Measurements from ENCODE around the gene GRPEL1. TPM values are rescaled to one million over a fixed set of nuclear protein-coding genes. Genes with fewer than 3 reads are reported as not detected.

GRPEL1 gene
- total and polyA plus RNA-seq, 10 of the 15 experiments (the other 5 are each of a cell fraction or from before 2014, with no cell fraction given), result 30.8 to 119 (median 67.6) TPM

DNA sequence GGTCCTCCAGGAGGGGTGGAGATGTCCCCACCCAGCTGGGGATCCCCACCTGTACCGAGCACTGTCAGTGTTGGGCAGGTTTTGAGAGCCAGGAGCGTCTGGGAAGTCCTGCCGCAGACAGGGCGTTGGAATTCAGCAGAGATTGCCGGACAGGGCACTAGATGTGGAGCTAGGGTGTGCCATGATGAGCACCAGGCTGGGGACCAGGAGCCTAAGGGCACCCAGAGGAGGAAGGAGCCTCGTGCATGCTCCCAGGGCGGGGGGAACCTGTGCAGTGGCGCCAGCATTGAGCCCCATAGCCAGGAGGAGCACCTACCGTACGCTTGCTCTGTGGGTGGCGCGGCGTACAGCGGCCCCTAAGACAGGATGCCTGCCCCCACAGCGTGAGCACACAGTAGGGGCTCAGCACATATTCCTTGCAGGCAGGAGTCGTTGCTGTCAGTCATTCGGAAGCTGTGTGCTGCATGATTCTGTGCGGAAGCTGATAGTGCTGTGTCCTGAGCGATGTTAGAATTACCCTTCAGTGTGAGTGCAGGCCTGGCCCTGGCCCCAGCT lies 43.5 kb downstream of the GRPEL1 start (continued):
- TF ChIP-seq, protein P1, sequence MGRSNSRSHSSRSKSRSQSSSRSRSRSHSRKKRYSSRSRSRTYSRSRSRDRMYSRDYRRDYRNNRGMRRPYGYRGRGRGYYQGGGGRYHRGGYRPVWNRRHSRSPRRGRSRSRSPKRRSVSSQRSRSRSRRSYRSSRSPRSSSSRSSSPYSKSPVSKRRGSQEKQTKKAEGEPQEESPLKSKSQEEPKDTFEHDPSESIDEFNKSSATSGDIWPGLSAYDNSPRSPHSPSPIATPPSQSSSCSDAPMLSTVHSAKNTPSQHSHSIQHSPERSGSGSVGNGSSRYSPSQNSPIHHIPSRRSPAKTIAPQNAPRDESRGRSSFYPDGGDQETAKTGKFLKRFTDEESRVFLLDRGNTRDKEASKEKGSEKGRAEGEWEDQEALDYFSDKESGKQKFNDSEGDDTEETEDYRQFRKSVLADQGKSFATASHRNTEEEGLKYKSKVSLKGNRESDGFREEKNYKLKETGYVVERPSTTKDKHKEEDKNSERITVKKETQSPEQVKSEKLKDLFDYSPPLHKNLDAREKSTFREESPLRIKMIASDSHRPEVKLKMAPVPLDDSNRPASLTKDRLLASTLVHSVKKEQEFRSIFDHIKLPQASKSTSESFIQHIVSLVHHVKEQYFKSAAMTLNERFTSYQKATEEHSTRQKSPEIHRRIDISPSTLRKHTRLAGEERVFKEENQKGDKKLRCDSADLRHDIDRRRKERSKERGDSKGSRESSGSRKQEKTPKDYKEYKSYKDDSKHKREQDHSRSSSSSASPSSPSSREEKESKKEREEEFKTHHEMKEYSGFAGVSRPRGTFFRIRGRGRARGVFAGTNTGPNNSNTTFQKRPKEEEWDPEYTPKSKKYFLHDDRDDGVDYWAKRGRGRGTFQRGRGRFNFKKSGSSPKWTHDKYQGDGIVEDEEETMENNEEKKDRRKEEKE (IDR thresholded peaks at IDR 0.05), result no peak
- TF ChIP-seq CBX3 (IDR thresholded peaks at IDR 0.05; ENCODE audit: borderline replicate concordance, low read depth) (no peak), ATF3 (IDR thresholded peaks at IDR 0.05; ENCODE audit: borderline replicate concordance, extremely low read depth, low read depth, low read length) (no peak), SREBF2 (IDR thresholded peaks at IDR 0.05; ENCODE audit: low read length) (no peak), YBX1 (IDR thresholded peaks at IDR 0.05) (no peak), SUZ12 (IDR thresholded peaks at IDR 0.05; ENCODE audit: unreplicated experiment) (no peak), ZNF622 (IDR thresholded peaks at IDR 0.05) (no peak), SP1 (IDR thresholded peaks at IDR 0.05; ENCODE audit: low read depth, low read length) (no peak), GABPA (IDR thresholded peaks at IDR 0.05; ENCODE audit: low read depth) (no peak), ASH2L (IDR thresholded peaks at IDR 0.05; ENCODE audit: borderline replicate concordance, low read depth) (no peak), HDAC2 (IDR thresholded peaks at IDR 0.05) (no peak)

DNA sequence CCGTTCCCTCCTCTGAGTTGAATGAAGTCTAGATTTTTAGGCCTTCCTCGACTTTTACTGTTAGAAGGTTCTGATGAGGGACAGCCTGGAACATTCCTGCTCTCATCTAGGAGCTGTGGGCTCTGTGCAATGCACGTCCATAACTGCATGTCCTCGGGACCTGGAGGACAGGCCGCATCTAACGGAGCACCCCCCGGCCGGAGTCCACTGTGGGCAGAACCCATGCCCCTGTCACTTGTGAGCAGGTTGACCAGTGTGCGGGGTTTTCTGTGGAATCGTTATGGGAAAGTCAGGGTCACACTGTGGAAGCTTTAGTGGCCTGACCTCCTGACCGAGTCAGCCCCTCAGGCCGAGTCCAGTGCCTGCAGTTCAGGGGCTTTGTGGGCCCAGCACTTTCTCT lies 44.0 kb downstream of the GRPEL1 start:
- DNase-seq (ENCODE audit: low read depth, low spot score), result no peak
- in situ Hi-C loops (cut with MboI) (no loop called here), intact Hi-C loops (cut with micrococcal nuclease; ENCODE audit: unreplicated experiment) (no loop called here)
- H3K9ac ChIP-seq (ENCODE audit: control insufficient read depth, insufficient read depth, low read length), result no peak overlapping the region
- ChIA-PET RAD21 (ENCODE audit: unreplicated experiment) (no interaction called here), CTCF (no interaction called here), POLR2A (no interaction called here), SMC1A (ENCODE audit: uncharacterized antibody, unreplicated experiment) (no interaction called here)
- no peak overlapping the region for H3K4me3 ChIP-seq
- H3K27ac ChIP-seq (ENCODE audit: control insufficient read depth, insufficient read depth), result no peak overlapping the region
- H3K4me1 ChIP-seq (ENCODE audit: control insufficient read depth, insufficient read depth, low read length), result no peaks in the 10 kb centered on the region
- TF ChIP-seq CBX3 (IDR thresholded peaks at IDR 0.05; ENCODE audit: borderline replicate concordance, low read depth), result no peak
- WGBS (ENCODE audit: insufficient coverage, insufficient replicate concordance, low lambda C conversion rate, missing lambda C conversion rate), result 96% methylated on average over 12 of the region's 12 CpGs
- H3K79me2 ChIP-seq (ENCODE audit: control insufficient read depth, insufficient read depth, low read length), result no peaks in the 10 kb centered on the region
- no peak overlapping the region for H2AFZ ChIP-seq (ENCODE audit: control insufficient read depth, low read depth, low read length)
- no peak for FAIRE-seq
- no peaks in the 10 kb centered on the region for H4K20me1 ChIP-seq (ENCODE audit: control insufficient read depth, insufficient read depth)
- peaks cover 2 to 20% of the 10 kb centered on the region in 2 experiments; a peak in 3 of 4 replicates for H3K36me3 ChIP-seq (ENCODE audit: control insufficient read depth in 2 of 2, insufficient read depth in 2 of 2, low read length in 1 of 2)
- H3K27me3 ChIP-seq (replicated peaks in 1 of 2; ENCODE audit: control insufficient read depth in 2 of 2, insufficient read depth in 2 of 2, low read length in 1 of 2), result no peaks in the 10 kb centered on the region
- BruUV-seq (replicated peaks), result no TSS peak
- H3K9me3 ChIP-seq (replicated peaks; ENCODE audit: control insufficient read depth, insufficient read depth, low read length), result no peaks in the 10 kb centered on the region
- H3K4me2 ChIP-seq (ENCODE audit: control insufficient read depth, insufficient read depth), result no peak overlapping the region
- no peak for ATAC-seq
